ENCODE data around the gene FAM118A.

DNA sequence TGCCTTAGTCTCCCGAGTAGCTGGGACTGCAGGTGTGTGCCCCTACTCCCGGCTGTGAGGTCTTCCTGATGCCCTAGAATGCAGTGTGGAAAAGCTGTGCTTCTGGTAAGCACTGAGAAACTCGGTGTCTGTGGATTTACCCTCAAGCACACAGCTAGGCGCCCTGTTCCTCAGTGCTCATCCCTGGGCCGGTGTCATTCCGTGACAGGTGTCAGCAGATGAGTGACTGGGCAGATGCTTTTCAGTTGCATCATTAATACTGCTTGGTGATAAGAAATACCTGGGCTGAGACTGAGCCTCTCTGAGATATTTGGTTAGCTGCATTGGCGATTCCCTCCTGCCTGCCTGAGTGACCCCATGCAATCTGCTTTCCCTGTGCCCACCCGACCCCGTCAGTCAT, 21.8 kb downstream of the FAM118A start:
- TF ChIP-seq, protein P1, sequence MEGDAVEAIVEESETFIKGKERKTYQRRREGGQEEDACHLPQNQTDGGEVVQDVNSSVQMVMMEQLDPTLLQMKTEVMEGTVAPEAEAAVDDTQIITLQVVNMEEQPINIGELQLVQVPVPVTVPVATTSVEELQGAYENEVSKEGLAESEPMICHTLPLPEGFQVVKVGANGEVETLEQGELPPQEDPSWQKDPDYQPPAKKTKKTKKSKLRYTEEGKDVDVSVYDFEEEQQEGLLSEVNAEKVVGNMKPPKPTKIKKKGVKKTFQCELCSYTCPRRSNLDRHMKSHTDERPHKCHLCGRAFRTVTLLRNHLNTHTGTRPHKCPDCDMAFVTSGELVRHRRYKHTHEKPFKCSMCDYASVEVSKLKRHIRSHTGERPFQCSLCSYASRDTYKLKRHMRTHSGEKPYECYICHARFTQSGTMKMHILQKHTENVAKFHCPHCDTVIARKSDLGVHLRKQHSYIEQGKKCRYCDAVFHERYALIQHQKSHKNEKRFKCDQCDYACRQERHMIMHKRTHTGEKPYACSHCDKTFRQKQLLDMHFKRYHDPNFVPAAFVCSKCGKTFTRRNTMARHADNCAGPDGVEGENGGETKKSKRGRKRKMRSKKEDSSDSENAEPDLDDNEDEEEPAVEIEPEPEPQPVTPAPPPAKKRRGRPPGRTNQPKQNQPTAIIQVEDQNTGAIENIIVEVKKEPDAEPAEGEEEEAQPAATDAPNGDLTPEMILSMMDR (IDR thresholded peaks at IDR 0.05), result no peak
- TF ChIP-seq POLR2AphosphoS5 (IDR thresholded peaks at IDR 0.05), result no peak

All from breast epithelium (tissue), 3 donors.